WTC11 (cell line): ENCODE results near the gene TRIB2. TPM values are rescaled to one million over a fixed set of nuclear protein-coding genes. Genes with fewer than 3 reads are reported as not detected.
A peak's percentile ranks its signal among the peaks of the same experiment; 100 is the strongest.

Source experiments
- ATAC-seq: fragments of 200-7000 bp; cut with Tn5 transposase; 2 replicates; pipeline ENCODE4 v1.10.0; 2021; ENCODE audit warnings: mild to moderate bottlenecking, moderate library complexity
- CTCF ChIA-PET: fragments of 300-600 bp; sonication (Branson Sonifier 250); formaldehyde crosslinking; loops from one replicate; lab custom pipeline; 2021; ENCODE audit warnings: antibody characterized with exemption; lab: Charles Lee
- POLR2A ChIA-PET: fragments of 350-600 bp; sonication (Branson Sonifier 250); formaldehyde crosslinking; loops from one replicate; lab custom pipeline; 2021; ENCODE audit warnings: antibody characterized with exemption; lab: Charles Lee
- DNase-seq: peaks from one replicate; pipeline ENCODE4 v3.0.0; 2021; ENCODE audit warnings: low spot score
- H3K27ac Mint-ChIP-seq: 2 replicates; pipeline ENCODE4 v1.8.0; 2021; ENCODE audit warnings: mixed read lengths
- H3K27me3 Mint-ChIP-seq: 2 replicates; pipeline ENCODE4 v1.8.0; 2021; ENCODE audit warnings: low read depth, mild to moderate bottlenecking, moderate library complexity, mixed read lengths
- H3K36me3 Mint-ChIP-seq: 2 replicates; pipeline ENCODE4 v1.8.0; 2021; ENCODE audit warnings: mixed read lengths
- H3K4me1 Mint-ChIP-seq: 2 replicates; pipeline ENCODE4 v1.8.0; 2022; ENCODE audit warnings: mixed read lengths
- H3K4me3 Mint-ChIP-seq: 2 replicates; pipeline ENCODE4 v1.8.0; 2021; ENCODE audit warnings: mild to moderate bottlenecking, moderate library complexity, mixed read lengths
- H3K9me3 Mint-ChIP-seq: 2 replicates; pipeline ENCODE4 v1.8.0; 2021; ENCODE audit warnings: mixed read lengths
- CREB1 ChIP-seq: sonication (generic); formaldehyde crosslinking; IDR thresholded peaks from 2 replicates; pipeline ENCODE4 v1.8.0; 2023; ENCODE audit warnings: mild to moderate bottlenecking, missing genetic modification reagents
- CREM ChIP-seq: sonication (generic); formaldehyde crosslinking; IDR thresholded peaks from 2 replicates; pipeline ENCODE4 v1.8.1; 2022; ENCODE audit warnings: mild to moderate bottlenecking, missing genetic modification reagents, moderate library complexity
- E2F5 ChIP-seq: sonication (generic); formaldehyde crosslinking; IDR thresholded peaks from 2 replicates; pipeline ENCODE4 v1.8.1; 2022; ENCODE audit warnings: mild to moderate bottlenecking, moderate library complexity, missing genetic modification reagents
- FOXP4 ChIP-seq: sonication (generic); formaldehyde crosslinking; IDR thresholded peaks from 2 replicates; pipeline ENCODE4 v1.8.0; 2022; ENCODE audit warnings: mild to moderate bottlenecking, missing genetic modification reagents
- GABPB1 ChIP-seq: sonication (generic); formaldehyde crosslinking; IDR thresholded peaks from 2 replicates; pipeline ENCODE4 v1.8.1; 2023; ENCODE audit warnings: mild to moderate bottlenecking, missing genetic modification reagents
- GRHL2 ChIP-seq: fragments of 250-450 bp; sonication (Bioruptor Pico); IDR thresholded peaks from 2 replicates; pipeline ENCODE4 v1.8.0; 2022; ENCODE audit warnings: mild to moderate bottlenecking, moderate library complexity; ENCODE audit not compliant: insufficient replicate concordance, severe bottlenecking
- IRF2 ChIP-seq: sonication (generic); formaldehyde crosslinking; IDR thresholded peaks from 2 replicates; pipeline ENCODE4 v1.8.0; 2022; ENCODE audit warnings: low read depth, missing genetic modification reagents, borderline replicate concordance
- JAZF1 ChIP-seq: fragments of 250-450 bp; sonication (Bioruptor Pico); IDR thresholded peaks from 2 replicates; pipeline ENCODE4 v1.9.0; 2021; ENCODE audit warnings: moderate library complexity, mild to moderate bottlenecking, inconsistent platforms
- NFATC4 ChIP-seq: fragments of 250-450 bp; sonication (Bioruptor Pico); IDR thresholded peaks from 2 replicates; pipeline ENCODE4 v1.9.0; 2021; ENCODE audit warnings: mild to moderate bottlenecking
- NFE2L1 ChIP-seq: sonication (generic); formaldehyde crosslinking; IDR thresholded peaks from 2 replicates; pipeline ENCODE4 v1.8.1; 2023; ENCODE audit warnings: missing genetic modification reagents
- NFYB ChIP-seq: sonication (generic); formaldehyde crosslinking; conservative IDR thresholded peaks from 2 replicates; pipeline ENCODE4 v1.8.0; 2022; ENCODE audit warnings: low read depth, missing genetic modification reagents
- NR1H2 ChIP-seq: sonication (generic); formaldehyde crosslinking; IDR thresholded peaks from 2 replicates; pipeline ENCODE4 v1.9.0; 2021; ENCODE audit warnings: mild to moderate bottlenecking, moderate library complexity, missing genetic modification reagents
- NR2C2 ChIP-seq: sonication (generic); formaldehyde crosslinking; IDR thresholded peaks from 2 replicates; pipeline ENCODE4 v1.8.0; 2022; ENCODE audit warnings: mild to moderate bottlenecking, missing genetic modification reagents
- PREB ChIP-seq: sonication (generic); formaldehyde crosslinking; IDR thresholded peaks from 2 replicates; pipeline ENCODE4 v1.8.1; 2022; ENCODE audit warnings: mild to moderate bottlenecking, missing genetic modification reagents, moderate library complexity, borderline replicate concordance
- SOX15 ChIP-seq: fragments of 250-450 bp; sonication (Bioruptor Pico); IDR thresholded peaks from 2 replicates; pipeline ENCODE4 v1.9.0; 2021; ENCODE audit warnings: mild to moderate bottlenecking
- TCF7 ChIP-seq: sonication (generic); formaldehyde crosslinking; IDR thresholded peaks from 2 replicates; pipeline ENCODE4 v1.8.0; 2022; ENCODE audit warnings: mild to moderate bottlenecking, low read depth, missing genetic modification reagents, moderate library complexity
- TEAD1 ChIP-seq: sonication (generic); formaldehyde crosslinking; IDR thresholded peaks from 2 replicates; pipeline ENCODE4 v1.8.0; 2022; ENCODE audit warnings: mild to moderate bottlenecking, missing genetic modification reagents
- TEAD4 ChIP-seq: sonication (generic); formaldehyde crosslinking; IDR thresholded peaks from 2 replicates; pipeline ENCODE4 v1.8.0; 2022; ENCODE audit warnings: mild to moderate bottlenecking, missing genetic modification reagents
- TP53 ChIP-seq: sonication (generic); formaldehyde crosslinking; IDR thresholded peaks from 2 replicates; pipeline ENCODE4 v1.8.1; 2023; ENCODE audit warnings: mild to moderate bottlenecking, missing genetic modification reagents
- ZBTB43 ChIP-seq: sonication (generic); formaldehyde crosslinking; IDR thresholded peaks from 2 replicates; pipeline ENCODE4 v1.8.1; 2023; ENCODE audit warnings: mild to moderate bottlenecking, missing genetic modification reagents
- ZNF138 ChIP-seq: sonication (generic); formaldehyde crosslinking; conservative IDR thresholded peaks from 2 replicates; pipeline ENCODE4 v1.8.1; 2022; ENCODE audit warnings: mild to moderate bottlenecking, moderate library complexity, missing genetic modification reagents
- ZNF263 ChIP-seq: sonication (generic); formaldehyde crosslinking; IDR thresholded peaks from 2 replicates; pipeline ENCODE4 v1.8.1; 2022; ENCODE audit warnings: low read depth, mild to moderate bottlenecking, moderate library complexity, missing genetic modification reagents
- ZNF317 ChIP-seq: sonication (generic); formaldehyde crosslinking; IDR thresholded peaks from 2 replicates; pipeline ENCODE4 v1.8.1; 2023; ENCODE audit warnings: low read depth, mild to moderate bottlenecking, moderate library complexity, missing genetic modification reagents, borderline replicate concordance
- ZNF425 ChIP-seq: fragments of 250-450 bp; sonication (Bioruptor Pico); conservative IDR thresholded peaks from 2 replicates; pipeline ENCODE4 v1.9.0; 2021; ENCODE audit warnings: mild to moderate bottlenecking
- total RNA-seq: library from RNA; stranded (reverse); gene quantifications from 3 replicates; pipeline ENCODE4 v1.2.3, GENCODE V29; 2021
- TF ChIP-seq, protein P1 (sequence below): sonication (generic); formaldehyde crosslinking; conservative IDR thresholded peaks from 2 replicates; pipeline ENCODE4 v1.8.1; 2023; ENCODE audit warnings: mild to moderate bottlenecking, low read depth, missing genetic modification reagents, moderate library complexity
- TF ChIP-seq, protein P2 (sequence below): sonication (generic); formaldehyde crosslinking; IDR thresholded peaks from 2 replicates; pipeline ENCODE4 v1.8.0; 2023; ENCODE audit warnings: missing genetic modification reagents

TRIB2 gene
- total RNA-seq, 1 experiment from 2014 or later = 89.3 TPM

- H3K4me3 Mint-ChIP-seq = no peak overlapping the region
- peaks cover 24% of the 10 kb centered on the region for H3K4me1 Mint-ChIP-seq
- DNase-seq = no peak
- peaks cover 96% of the 10 kb centered on the region for H3K36me3 Mint-ChIP-seq
- ChIA-PET CTCF (no interaction called here), POLR2A (no interaction called here)
- H3K27me3 Mint-ChIP-seq = no peaks in the 10 kb centered on the region
- H3K9me3 Mint-ChIP-seq = no peaks in the 10 kb centered on the region
- no peak for ATAC-seq
- TF ChIP-seq ZBTB43 (CRISPR knock-in tag) (no peak), NFATC4 (no peak), NFYB (CRISPR knock-in tag) (no peak), ZNF317 (no peak), CREM (CRISPR knock-in tag) (no peak), CREB1 (CRISPR knock-in tag) (no peak), TCF7 (CRISPR knock-in tag) (no peak), ZNF263 (CRISPR knock-in tag) (no peak), E2F5 (CRISPR knock-in tag) (no peak), IRF2 (no peak), TEAD1 (CRISPR knock-in tag) (no peak), NR1H2 (no peak), ZNF425 (CRISPR knock-in tag) (no peak), ZNF138 (CRISPR knock-in tag) (no peak), SOX15 (no peak), JAZF1 (CRISPR knock-in tag) (no peak), GABPB1 (CRISPR knock-in tag) (no peak)
- no peak overlapping the region for H3K27ac Mint-ChIP-seq
Measured at GRCh38 chr2:12727641-12728040, 10.9 kb downstream of the TRIB2 start.

GRCh38 chr2:12728221-12728777 is 11.6 kb downstream of the TRIB2 start:
- Mint-ChIP-seq H3K27me3 (no peaks in the 10 kb centered on the region), H3K9me3 (no peaks in the 10 kb centered on the region), H3K4me1 (peaks cover 18% of the 10 kb centered on the region; the same call in 1 of the 2 replicates), H3K4me3 (no peak overlapping the region), H3K27ac (0 out of 2 replicates have a peak overlapping the region, but pooled peaks have one; percentile 46), H3K36me3 (peaks cover 92% of the 10 kb centered on the region)
- POLR2A ChIA-PET = no interaction called here
- no peak for ATAC-seq
- no peak for DNase-seq
- TF ChIP-seq, protein P1, sequence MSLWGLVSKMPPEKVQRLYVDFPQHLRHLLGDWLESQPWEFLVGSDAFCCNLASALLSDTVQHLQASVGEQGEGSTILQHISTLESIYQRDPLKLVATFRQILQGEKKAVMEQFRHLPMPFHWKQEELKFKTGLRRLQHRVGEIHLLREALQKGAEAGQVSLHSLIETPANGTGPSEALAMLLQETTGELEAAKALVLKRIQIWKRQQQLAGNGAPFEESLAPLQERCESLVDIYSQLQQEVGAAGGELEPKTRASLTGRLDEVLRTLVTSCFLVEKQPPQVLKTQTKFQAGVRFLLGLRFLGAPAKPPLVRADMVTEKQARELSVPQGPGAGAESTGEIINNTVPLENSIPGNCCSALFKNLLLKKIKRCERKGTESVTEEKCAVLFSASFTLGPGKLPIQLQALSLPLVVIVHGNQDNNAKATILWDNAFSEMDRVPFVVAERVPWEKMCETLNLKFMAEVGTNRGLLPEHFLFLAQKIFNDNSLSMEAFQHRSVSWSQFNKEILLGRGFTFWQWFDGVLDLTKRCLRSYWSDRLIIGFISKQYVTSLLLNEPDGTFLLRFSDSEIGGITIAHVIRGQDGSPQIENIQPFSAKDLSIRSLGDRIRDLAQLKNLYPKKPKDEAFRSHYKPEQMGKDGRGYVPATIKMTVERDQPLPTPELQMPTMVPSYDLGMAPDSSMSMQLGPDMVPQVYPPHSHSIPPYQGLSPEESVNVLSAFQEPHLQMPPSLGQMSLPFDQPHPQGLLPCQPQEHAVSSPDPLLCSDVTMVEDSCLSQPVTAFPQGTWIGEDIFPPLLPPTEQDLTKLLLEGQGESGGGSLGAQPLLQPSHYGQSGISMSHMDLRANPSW (CRISPR knock-in tag) = no peak
- TF ChIP-seq FOXP4 (no peak), TP53 (CRISPR knock-in tag) (no peak), PREB (CRISPR knock-in tag) (no peak), GRHL2 (CRISPR knock-in tag) (no peak), NR2C2 (CRISPR knock-in tag) (no peak), TEAD4 (CRISPR knock-in tag) (no peak), NFE2L1 (CRISPR knock-in tag) (no peak)
- TF ChIP-seq, protein P2, sequence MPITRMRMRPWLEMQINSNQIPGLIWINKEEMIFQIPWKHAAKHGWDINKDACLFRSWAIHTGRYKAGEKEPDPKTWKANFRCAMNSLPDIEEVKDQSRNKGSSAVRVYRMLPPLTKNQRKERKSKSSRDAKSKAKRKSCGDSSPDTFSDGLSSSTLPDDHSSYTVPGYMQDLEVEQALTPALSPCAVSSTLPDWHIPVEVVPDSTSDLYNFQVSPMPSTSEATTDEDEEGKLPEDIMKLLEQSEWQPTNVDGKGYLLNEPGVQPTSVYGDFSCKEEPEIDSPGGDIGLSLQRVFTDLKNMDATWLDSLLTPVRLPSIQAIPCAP (CRISPR knock-in tag) = no peak
- CTCF ChIA-PET = no interaction called here
